GM18498 (cell line): ENCODE measurements around the gene C8A.

Experiments
- ATAC-seq: cut with Tn5 transposase; IDR thresholded peaks from one replicate; pipeline ENCODE4 v1.9.1; 2021; ENCODE audit warnings: mild to moderate bottlenecking, moderate library complexity; ENCODE audit not compliant: unreplicated experiment

Gene C8A

GRCh38 chr1:56965191-56965590 lies 110.6 kb downstream of the C8A start:
- ATAC-seq: no peak

GRCh38 chr1:56965916-56966697 lies 111.5 kb downstream of the C8A start, which contains the start of gene C8B:
TSS of gene C8B (minus strand) at chr1:56966015. CDS start at chr1:56965948, 67 bp downstream.
- no peak for ATAC-seq

GRCh38 chr1:56966698-56966999 lies 112.1 kb downstream of the C8A start:
- no peak for ATAC-seq

GRCh38 chr1:56967355-56967754 lies 112.8 kb downstream of the C8A start:
- no peak for ATAC-seq
